Activated T-cell treated with anti-CD3 and anti-CD28 coated beads, Interleukin-2, amount 50 U/mL, for 72 hours (primary cell): ENCODE data around the gene ANTXR1. TPM values are rescaled to one million over a fixed set of nuclear protein-coding genes. Genes with fewer than 3 reads are reported as not detected.

Experiments
- ATAC-seq, 2 donors: fragments of 150-1000 bp; cut with Tn5 transposase; replicated peaks in 1 of 2; 2 replicates each; pipeline ENCODE4 v1.10.0; 2021; ENCODE audit warnings: moderate library complexity in 2 of 2, mild to moderate bottlenecking in 1 of 2
- DNase-seq, 2 donors: peaks; one replicate each; pipeline ENCODE4 v3.0.0; 2021 to 2022; ENCODE audit warnings: mixed read lengths in 1 of 2
- H3K27ac Mint-ChIP-seq: one replicate; pipeline ENCODE4 v1.8.0; 2022; ENCODE audit warnings: mild to moderate bottlenecking, moderate library complexity, mixed read lengths
- H3K27me3 Mint-ChIP-seq: one replicate; pipeline ENCODE4 v1.8.0; 2022; ENCODE audit warnings: low read depth, mixed read lengths
- H3K36me3 Mint-ChIP-seq, 2 donors: one replicate each; pipeline ENCODE4 v1.8.0; 2022; ENCODE audit warnings: mixed read lengths in 2 of 2, mild to moderate bottlenecking in 1 of 2; ENCODE audit not compliant: insufficient read depth in 2 of 2
- H3K4me1 Mint-ChIP-seq: one replicate; pipeline ENCODE4 v1.8.0; 2022; ENCODE audit warnings: low read depth, mixed read lengths
- H3K4me3 Mint-ChIP-seq, 2 donors: one replicate each; pipeline ENCODE4 v1.8.0; 2022; ENCODE audit warnings: mild to moderate bottlenecking in 2 of 2, mixed read lengths in 2 of 2, moderate library complexity in 2 of 2
- H3K9me3 Mint-ChIP-seq, 2 donors: one replicate each; pipeline ENCODE4 v1.8.0; 2022; ENCODE audit warnings: mixed read lengths in 2 of 2
- total RNA-seq, 2 donors: library from RNA; stranded (reverse); gene quantifications; one replicate each; pipeline ENCODE4 v1.2.3, GENCODE V29; 2022

The ANTXR1 gene
- total RNA-seq, 2 donors from 2014 or later, result not detected

DNA sequence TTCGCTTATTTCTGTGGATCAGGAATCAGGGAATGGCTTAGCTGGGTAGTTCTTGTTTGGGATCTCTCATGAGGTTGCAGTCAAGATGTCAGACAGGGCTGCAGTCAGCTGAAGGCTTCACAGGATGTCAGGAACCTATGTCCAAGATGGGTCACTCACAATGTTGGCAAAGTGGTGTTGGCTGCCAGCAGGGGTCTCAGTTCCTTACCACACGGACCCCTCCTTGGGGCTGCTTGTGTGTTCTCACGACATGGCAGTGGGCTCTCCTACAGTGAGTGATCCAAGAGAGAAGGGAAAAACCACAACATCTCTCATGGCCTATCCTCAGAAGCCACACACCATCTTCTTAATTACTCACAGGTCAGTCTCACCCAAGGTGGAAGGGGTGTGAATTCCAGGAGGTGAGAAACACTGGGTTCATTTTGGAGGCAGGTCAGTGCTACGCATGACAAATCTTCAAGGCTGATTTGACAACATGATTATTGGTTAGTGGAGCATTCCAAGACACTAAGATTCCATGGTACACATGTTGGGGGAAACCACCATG, 1.3 kb upstream of the ANTXR1 start:
- ATAC-seq, result no peak
- no peak for DNase-seq
- Mint-ChIP-seq H3K9me3 (no peaks in the 10 kb centered on the region), H3K27me3 (peaks cover 83% of the 10 kb centered on the region), H3K36me3 (no peaks in the 10 kb centered on the region), H3K27ac (no peak overlapping the region), H3K4me3 (peak overlapping the region in 1 of 2 donors; percentile 80), H3K4me1 (peaks cover 16% of the 10 kb centered on the region)

- Mint-ChIP-seq H3K27me3 (peaks cover 87% of the 10 kb centered on the region), H3K4me1 (peaks cover 16% of the 10 kb centered on the region), H3K36me3 (no peaks in the 10 kb centered on the region), H3K27ac (no peak overlapping the region), H3K9me3 (no peaks in the 10 kb centered on the region), H3K4me3 (peak overlapping the region; percentile 78 to 80)
- ATAC-seq, result peak; percentile 30 to 37
- peak; percentile 45 to 55 for DNase-seq
Observed at GRCh38 chr2:69012310-69013141, 453 bp upstream of the ANTXR1 start.

- H3K4me1 Mint-ChIP-seq, result peaks cover 16% of the 10 kb centered on the region
- no peak overlapping the region for H3K27ac Mint-ChIP-seq
- H3K36me3 Mint-ChIP-seq, result no peaks in the 10 kb centered on the region
- H3K9me3 Mint-ChIP-seq, result no peaks in the 10 kb centered on the region
- peak; percentile 68 to 73 for ATAC-seq
- H3K27me3 Mint-ChIP-seq, result peaks cover 84% of the 10 kb centered on the region
- DNase-seq, result peak; percentile 18 to 32
- peak overlapping the region; percentile 78 to 80 for H3K4me3 Mint-ChIP-seq
Observed at GRCh38 chr2:69013840-69014821, 1.2 kb downstream of the ANTXR1 start.

DNA sequence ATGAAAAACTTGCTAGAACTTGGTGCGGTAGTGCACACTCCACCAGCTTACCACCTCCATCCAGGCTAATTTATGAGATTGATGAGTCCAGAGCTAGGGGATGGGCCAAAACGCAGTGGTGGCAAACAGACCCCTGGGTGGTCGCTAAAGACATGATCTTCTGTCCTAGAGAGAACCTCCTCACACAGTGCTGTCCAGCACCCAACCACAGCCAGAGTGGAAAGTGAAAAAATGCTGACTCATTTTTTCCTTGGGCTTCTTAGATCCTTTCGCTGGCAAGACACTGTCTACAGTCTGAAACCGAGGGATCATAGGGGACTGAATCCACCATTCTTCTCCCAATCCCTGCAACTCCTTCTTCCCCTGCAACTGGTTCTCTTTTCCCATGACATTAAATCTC, 4.1 kb downstream of the ANTXR1 start:
- Mint-ChIP-seq H3K36me3 (no peaks in the 10 kb centered on the region), H3K4me3 (no peak overlapping the region), H3K27me3 (peaks cover 78% of the 10 kb centered on the region), H3K27ac (no peak overlapping the region), H3K4me1 (peaks cover 16% of the 10 kb centered on the region), H3K9me3 (no peaks in the 10 kb centered on the region)
- ATAC-seq (no peak), DNase-seq (no peak)

DNA sequence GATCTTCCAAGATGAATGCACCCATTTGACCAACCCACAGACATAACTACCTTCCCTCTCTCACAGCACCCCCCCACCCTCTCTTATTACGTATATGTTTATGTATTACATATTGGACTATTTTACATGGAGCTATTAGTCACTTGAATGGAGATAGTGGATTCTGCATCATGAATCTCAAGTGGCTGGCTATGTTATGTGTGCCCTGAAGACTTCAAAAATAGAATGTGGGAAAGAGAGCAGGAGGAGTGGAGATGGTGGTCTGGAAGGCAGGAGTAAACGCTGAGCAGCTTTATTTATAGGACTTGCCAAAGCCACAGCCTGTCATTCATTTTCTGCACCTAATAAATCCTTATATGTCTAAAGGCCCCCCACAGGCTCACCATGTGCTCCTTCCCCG, 4.9 kb downstream of the ANTXR1 start:
- no peaks in the 10 kb centered on the region for H3K9me3 Mint-ChIP-seq
- H3K27ac Mint-ChIP-seq, result no peak overlapping the region
- DNase-seq (no peak), ATAC-seq (no peak)
- H3K27me3 Mint-ChIP-seq, result peaks cover 70% of the 10 kb centered on the region
- H3K4me3 Mint-ChIP-seq, result no peak overlapping the region
- H3K36me3 Mint-ChIP-seq, result no peaks in the 10 kb centered on the region
- peaks cover 10% of the 10 kb centered on the region for H3K4me1 Mint-ChIP-seq

DNA sequence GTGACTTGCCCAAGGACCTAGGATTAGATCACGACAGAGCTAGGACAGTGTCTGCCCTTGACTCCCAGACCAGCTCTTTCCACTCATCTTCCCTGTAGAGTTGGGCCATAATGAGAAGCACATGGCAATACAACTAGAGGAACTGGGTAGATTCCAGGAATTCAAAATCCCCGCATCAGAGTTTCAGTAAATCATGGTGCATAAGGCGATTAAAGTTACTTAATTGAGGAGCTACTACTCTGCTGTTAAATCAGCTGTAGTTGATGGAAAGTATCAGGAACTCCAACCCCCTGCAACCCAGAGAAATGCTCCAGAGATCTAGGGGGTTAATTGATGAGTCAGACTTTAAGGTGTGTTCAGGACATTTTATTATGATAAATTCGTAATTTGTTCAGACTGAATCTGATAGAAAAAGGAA, 5.7 kb downstream of the ANTXR1 start:
- Mint-ChIP-seq H3K27me3 (peaks cover 67% of the 10 kb centered on the region), H3K27ac (no peak overlapping the region), H3K9me3 (no peaks in the 10 kb centered on the region), H3K36me3 (no peaks in the 10 kb centered on the region), H3K4me3 (no peak overlapping the region), H3K4me1 (peaks cover 8% of the 10 kb centered on the region)
- ATAC-seq (no peak), DNase-seq (no peak)

GRCh38 chr2:69020496-69021426, 7.8 kb downstream of the ANTXR1 start:
- peaks cover 46% of the 10 kb centered on the region for H3K27me3 Mint-ChIP-seq
- no peaks in the 10 kb centered on the region for H3K36me3 Mint-ChIP-seq
- H3K4me3 Mint-ChIP-seq, result no peak overlapping the region
- ATAC-seq, result peak; percentile 36 to 58
- no peak for DNase-seq
- no peaks in the 10 kb centered on the region for H3K4me1 Mint-ChIP-seq
- no peak overlapping the region for H3K27ac Mint-ChIP-seq
- H3K9me3 Mint-ChIP-seq, result no peaks in the 10 kb centered on the region

DNA sequence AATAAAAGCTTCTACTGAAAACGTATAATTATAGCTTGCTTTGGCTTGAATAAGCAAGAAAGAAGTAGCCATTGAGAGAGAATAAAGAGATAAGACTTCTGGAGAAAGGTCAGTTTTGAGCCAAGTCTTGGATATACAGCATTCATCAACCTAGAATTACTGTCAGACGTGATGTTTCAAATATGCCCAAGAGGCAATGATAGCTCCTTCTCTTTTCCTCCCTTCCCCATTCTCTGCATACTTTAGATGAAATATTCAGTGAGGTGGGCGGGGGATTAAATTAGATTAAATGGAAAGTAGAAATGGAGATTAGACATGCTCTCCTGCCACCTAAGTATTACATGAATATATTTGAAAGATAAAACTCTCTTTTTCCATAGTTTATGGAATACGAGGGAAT, 8.7 kb downstream of the ANTXR1 start:
- H3K27me3 Mint-ChIP-seq, result peaks cover 40% of the 10 kb centered on the region
- no peaks in the 10 kb centered on the region for H3K4me1 Mint-ChIP-seq
- no peak for DNase-seq

GRCh38 chr2:69022548-69022947, 9.6 kb downstream of the ANTXR1 start:
- H3K9me3 Mint-ChIP-seq, result no peaks in the 10 kb centered on the region
- no peak overlapping the region for H3K4me3 Mint-ChIP-seq
- no peak overlapping the region for H3K27ac Mint-ChIP-seq
- H3K4me1 Mint-ChIP-seq, result no peaks in the 10 kb centered on the region
- ATAC-seq (no peak), DNase-seq (no peak)
- H3K36me3 Mint-ChIP-seq, result no peaks in the 10 kb centered on the region
- peaks cover 33% of the 10 kb centered on the region for H3K27me3 Mint-ChIP-seq

More for the DNA sequence above, 8.7 kb downstream of the ANTXR1 start:
- Mint-ChIP-seq H3K4me3 (no peak overlapping the region), H3K9me3 (no peaks in the 10 kb centered on the region), H3K27ac (no peak overlapping the region), H3K36me3 (no peaks in the 10 kb centered on the region)
- ATAC-seq, result no peak

DNA sequence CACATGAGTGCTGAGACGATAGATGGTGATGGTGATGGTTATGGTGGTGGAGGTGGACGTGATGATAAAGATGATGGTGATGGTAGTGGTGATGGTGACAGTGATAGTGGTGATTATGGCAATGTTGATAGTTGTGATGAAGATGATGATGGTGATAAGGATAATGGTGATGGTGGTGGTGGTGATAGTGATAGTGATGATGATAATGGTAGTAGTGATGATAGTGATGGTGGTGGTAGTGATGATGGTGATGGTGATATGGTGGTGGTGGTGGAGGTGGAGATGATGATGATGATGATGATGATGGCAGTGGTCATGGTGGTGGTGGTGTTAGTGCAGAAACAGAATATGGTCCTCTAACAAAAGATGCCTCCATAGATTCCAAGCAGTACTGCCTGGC, 10.3 kb downstream of the ANTXR1 start:
- ATAC-seq, result no peak

DNA sequence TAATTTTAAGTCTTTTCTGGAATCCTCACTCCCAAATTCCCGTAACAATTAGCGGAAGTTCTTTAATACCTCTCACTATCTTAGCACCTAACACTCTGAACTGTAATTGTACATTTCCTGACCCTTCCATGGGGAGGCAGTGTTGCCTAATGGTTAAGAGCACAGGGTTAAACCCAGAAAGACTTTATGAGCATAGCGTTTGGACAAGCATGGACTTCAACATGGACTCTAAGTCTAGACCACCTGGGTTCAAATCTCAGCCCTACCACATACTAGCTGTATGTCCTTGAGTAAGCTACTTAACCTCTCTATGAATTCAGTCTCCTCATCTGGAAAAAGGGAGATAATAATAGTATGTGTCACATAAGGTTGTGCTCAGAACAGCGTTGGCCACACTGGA, 13.0 kb downstream of the ANTXR1 start:
- DNase-seq (peak; percentile 49 to 57), ATAC-seq (peak; percentile 60 to 68)
- Mint-ChIP-seq H3K27ac (no peak overlapping the region), H3K4me1 (no peaks in the 10 kb centered on the region), H3K27me3 (peaks cover 8% of the 10 kb centered on the region), H3K36me3 (no peaks in the 10 kb centered on the region), H3K4me3 (no peak overlapping the region), H3K9me3 (no peaks in the 10 kb centered on the region)

More for the DNA sequence above, 10.3 kb downstream of the ANTXR1 start:
- DNase-seq, result no peak
- Mint-ChIP-seq H3K27ac (no peak overlapping the region), H3K9me3 (no peaks in the 10 kb centered on the region), H3K36me3 (no peaks in the 10 kb centered on the region), H3K4me3 (no peak overlapping the region), H3K4me1 (no peaks in the 10 kb centered on the region), H3K27me3 (peaks cover 28% of the 10 kb centered on the region)
